DOHH2 (cell line): ENCODE results near the gene PEMT.

ENCODE experiments used
- CTCF ChIP-seq: fragments of 200-600 bp; sonication (generic); IDR thresholded peaks from one replicate; pipeline ENCODE4 v1.5.1; 2014; ENCODE audit warnings: antibody characterized with exemption, mild to moderate bottlenecking, low read depth, low read length; ENCODE audit not compliant: poor library complexity, severe bottlenecking
- EZH2phosphoT487 ChIP-seq: fragments of 200-600 bp; sonication (generic); IDR thresholded peaks from 2 replicates; pipeline ENCODE4 v1.6.1; 2017; ENCODE audit warnings: borderline replicate concordance, mild to moderate bottlenecking, antibody characterized with exemption, low read length, moderate library complexity, mixed read lengths

GRCh38 chr17:17565471-17566339 is 25.8 kb downstream of the PEMT start:
- TF ChIP-seq EZH2phosphoT487 (no peak), CTCF (no peak)
